HL-60 (cell line): ENCODE results near the gene LAMTOR3.
"Not testable (repeated sequence)": the region's sequence is repeated elsewhere in the genome, so short reads cannot be mapped to it uniquely, and the experiment has no call there.

Experiments
- DNase-seq, 2 experiments: peaks; one replicate each; pipeline ENCODE4 v3.0.0-alpha.2; 2010 to 2020; ENCODE audit warnings: low read depth in 1 of 2, low spot score in 1 of 2
- H3K27ac ChIP-seq: fragments of 250-450 bp; sonication (Bioruptor Pico); replicated peaks from 2 replicates; pipeline ENCODE4 v1.5.1; 2020; ENCODE audit warnings: mild to moderate bottlenecking, moderate library complexity
- H3K27me3 ChIP-seq: fragments of 250-450 bp; sonication (Bioruptor Pico); 2 replicates; pipeline ENCODE4 v1.5.1; 2021; ENCODE audit warnings: mild to moderate bottlenecking, moderate library complexity; ENCODE audit not compliant: insufficient read depth, poor library complexity, severe bottlenecking
- H3K4me3 ChIP-seq: replicated peaks from 2 replicates; pipeline ENCODE4 v1.5.1; 2011; ENCODE audit warnings: mild to moderate bottlenecking, control low read depth, low read length; ENCODE audit not compliant: insufficient read depth
- CTCF ChIP-seq: IDR thresholded peaks from one replicate; pipeline ENCODE4 v1.5.1; 2011; ENCODE audit warnings: low read length, control low read depth, inconsistent platforms; ENCODE audit not compliant: insufficient read depth
- GABPA ChIP-seq: IDR thresholded peaks from 2 replicates; pipeline ENCODE4 v1.6.1; 2012; ENCODE audit warnings: low read depth
- POLR2AphosphoS5 ChIP-seq: IDR thresholded peaks from 2 replicates; pipeline ENCODE4 v1.6.1; 2012; ENCODE audit warnings: low read depth
- SPI1 ChIP-seq: IDR thresholded peaks from 2 replicates; pipeline ENCODE4 v1.6.1; 2012; ENCODE audit warnings: low read depth, mild to moderate bottlenecking, borderline replicate concordance
- TF ChIP-seq, protein P1 (sequence below): IDR thresholded peaks from 2 replicates; pipeline ENCODE4 v1.6.1; 2012; ENCODE audit warnings: low read depth; ENCODE audit not compliant: insufficient replicate concordance

LAMTOR3 gene

DNA sequence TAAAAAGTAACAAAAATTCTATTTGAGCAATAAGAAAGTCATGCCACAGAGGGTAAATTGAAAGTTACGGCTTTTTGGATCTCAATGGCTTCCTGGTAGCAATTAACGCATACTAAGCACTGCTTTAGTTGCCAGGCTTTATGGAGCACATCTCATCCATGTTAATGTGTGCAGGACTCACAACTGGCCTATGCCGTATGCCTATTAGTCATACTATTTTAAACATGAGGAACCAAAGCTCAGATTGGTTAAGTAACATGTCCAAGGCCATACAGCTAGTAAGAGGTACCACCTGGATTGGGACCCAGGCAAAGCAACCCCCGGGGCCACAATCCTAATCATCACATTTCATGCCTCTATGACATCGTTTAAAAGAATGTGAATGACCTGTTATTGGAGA lies 60.5 kb downstream of the LAMTOR3 start:
- Histone ChIP-seq H3K4me3 (no peak overlapping the region), H3K27me3 (no peaks in the 10 kb centered on the region), H3K27ac (no peak overlapping the region)
- no peak for DNase-seq
- no peak for TF ChIP-seq GABPA
- TF ChIP-seq, protein P1, sequence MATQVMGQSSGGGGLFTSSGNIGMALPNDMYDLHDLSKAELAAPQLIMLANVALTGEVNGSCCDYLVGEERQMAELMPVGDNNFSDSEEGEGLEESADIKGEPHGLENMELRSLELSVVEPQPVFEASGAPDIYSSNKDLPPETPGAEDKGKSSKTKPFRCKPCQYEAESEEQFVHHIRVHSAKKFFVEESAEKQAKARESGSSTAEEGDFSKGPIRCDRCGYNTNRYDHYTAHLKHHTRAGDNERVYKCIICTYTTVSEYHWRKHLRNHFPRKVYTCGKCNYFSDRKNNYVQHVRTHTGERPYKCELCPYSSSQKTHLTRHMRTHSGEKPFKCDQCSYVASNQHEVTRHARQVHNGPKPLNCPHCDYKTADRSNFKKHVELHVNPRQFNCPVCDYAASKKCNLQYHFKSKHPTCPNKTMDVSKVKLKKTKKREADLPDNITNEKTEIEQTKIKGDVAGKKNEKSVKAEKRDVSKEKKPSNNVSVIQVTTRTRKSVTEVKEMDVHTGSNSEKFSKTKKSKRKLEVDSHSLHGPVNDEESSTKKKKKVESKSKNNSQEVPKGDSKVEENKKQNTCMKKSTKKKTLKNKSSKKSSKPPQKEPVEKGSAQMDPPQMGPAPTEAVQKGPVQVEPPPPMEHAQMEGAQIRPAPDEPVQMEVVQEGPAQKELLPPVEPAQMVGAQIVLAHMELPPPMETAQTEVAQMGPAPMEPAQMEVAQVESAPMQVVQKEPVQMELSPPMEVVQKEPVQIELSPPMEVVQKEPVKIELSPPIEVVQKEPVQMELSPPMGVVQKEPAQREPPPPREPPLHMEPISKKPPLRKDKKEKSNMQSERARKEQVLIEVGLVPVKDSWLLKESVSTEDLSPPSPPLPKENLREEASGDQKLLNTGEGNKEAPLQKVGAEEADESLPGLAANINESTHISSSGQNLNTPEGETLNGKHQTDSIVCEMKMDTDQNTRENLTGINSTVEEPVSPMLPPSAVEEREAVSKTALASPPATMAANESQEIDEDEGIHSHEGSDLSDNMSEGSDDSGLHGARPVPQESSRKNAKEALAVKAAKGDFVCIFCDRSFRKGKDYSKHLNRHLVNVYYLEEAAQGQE: no peak

DNA sequence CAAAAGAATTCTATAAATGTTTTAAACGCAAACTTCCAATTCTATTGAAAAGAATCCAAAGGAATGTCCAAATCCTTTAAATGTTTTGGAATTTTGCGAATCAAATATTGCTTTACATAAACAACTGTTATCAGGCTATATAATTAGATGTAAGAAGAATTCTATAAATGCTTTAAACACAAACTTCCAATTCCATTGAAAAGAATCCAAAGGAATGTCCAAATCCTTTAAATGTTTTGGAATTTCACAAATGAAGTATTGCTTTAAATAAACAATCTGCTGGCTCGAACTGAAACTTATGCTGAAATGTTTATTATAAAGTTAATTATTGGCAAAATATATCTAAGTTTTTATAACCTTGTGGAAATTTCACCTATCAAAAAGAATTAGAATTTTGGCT lies 61.5 kb downstream of the LAMTOR3 start:
- TF ChIP-seq GABPA: no peak
- TF ChIP-seq, protein P1: no peak
- TF ChIP-seq CTCF: no peak
- TF ChIP-seq POLR2AphosphoS5: no peak
- TF ChIP-seq SPI1: no peak
- Histone ChIP-seq H3K4me3 (no peak overlapping the region), H3K27me3 (no peaks in the 10 kb centered on the region), H3K27ac (no peak overlapping the region)
- DNase-seq: no peak

GRCh38 chr4:99832321-99832720 lies 61.9 kb downstream of the LAMTOR3 start:
- TF ChIP-seq POLR2AphosphoS5: no peak
- no peak for TF ChIP-seq GABPA
- no peak for TF ChIP-seq SPI1
- TF ChIP-seq, protein P1: no peak
- TF ChIP-seq CTCF: no peak

DNA sequence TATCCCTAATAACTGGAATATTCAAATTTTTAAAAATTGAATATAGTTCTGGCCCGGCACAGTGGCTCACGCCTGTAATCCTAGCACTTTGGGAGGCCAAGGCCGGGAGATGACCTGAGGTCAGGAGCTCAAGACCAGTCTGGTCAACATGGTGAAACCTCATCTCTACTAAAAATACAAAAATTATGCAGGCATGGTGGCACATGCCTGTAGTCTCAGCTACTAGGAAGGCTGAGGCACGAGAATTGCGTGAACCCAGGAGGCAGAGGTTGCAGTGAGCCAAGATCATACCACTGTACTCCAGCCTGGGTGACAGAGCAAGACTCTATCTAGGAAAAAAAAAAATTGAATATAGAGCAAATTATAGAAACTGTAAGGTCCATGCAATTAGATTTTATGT lies 64.2 kb downstream of the LAMTOR3 start:
- not testable (repeated sequence) for DNase-seq, H3K27ac ChIP-seq, H3K27me3 ChIP-seq, H3K4me3 ChIP-seq

More at GRCh38 chr4:99832321-99832720, 61.9 kb downstream of the LAMTOR3 start:
- DNase-seq: no peak
- Histone ChIP-seq H3K4me3 (no peak overlapping the region), H3K27me3 (no peaks in the 10 kb centered on the region), H3K27ac (no peak overlapping the region)
